HG03280 (cell line): ENCODE data around the gene RAB37.
A peak's percentile ranks its signal among the peaks of the same experiment; 100 is the strongest.

Source experiments
- ATAC-seq: cut with Tn5 transposase; IDR thresholded peaks from one replicate; pipeline ENCODE4 v1.9.1; 2021; ENCODE audit warnings: mild to moderate bottlenecking, moderate library complexity; ENCODE audit not compliant: unreplicated experiment

Gene RAB37

GRCh38 chr17:74736513-74737298, at the start of gene RAB37:
Gene RAB37 (plus strand): TSS chr17:74737256. CDS start chr17:74737273, 17 bp downstream.
- ATAC-seq, result peak; percentile 46

- ATAC-seq, result no peak
Measured at GRCh38 chr17:74687886-74688285, 49.2 kb upstream of the RAB37 start.

GRCh38 chr17:74690409-74690825, 46.6 kb upstream of the RAB37 start:
- no peak for ATAC-seq

GRCh38 chr17:74691151-74691550, 45.9 kb upstream of the RAB37 start:
- no peak for ATAC-seq

GRCh38 chr17:74694081-74694480, 43.0 kb upstream of the RAB37 start:
- no peak for ATAC-seq

- ATAC-seq, result no peak
Measured at GRCh38 chr17:74695629-74696028, 41.4 kb upstream of the RAB37 start.

- ATAC-seq, result no peak
Measured at GRCh38 chr17:74697515-74697914, 39.5 kb upstream of the RAB37 start.

GRCh38 chr17:74698069-74698468, 39.0 kb upstream of the RAB37 start:
- no peak for ATAC-seq

- no peak for ATAC-seq
Measured at GRCh38 chr17:74699236-74699635, 37.8 kb upstream of the RAB37 start.

- ATAC-seq, result no peak
Measured at GRCh38 chr17:74702116-74702871, 34.8 kb upstream of the RAB37 start.

GRCh38 chr17:74703311-74703710, 33.7 kb upstream of the RAB37 start:
- ATAC-seq, result no peak

GRCh38 chr17:74704544-74704943, 32.5 kb upstream of the RAB37 start:
- ATAC-seq, result no peak

GRCh38 chr17:74711058-74711824, 25.8 kb upstream of the RAB37 start:
- no peak for ATAC-seq

- ATAC-seq, result no peak
Measured at GRCh38 chr17:74712301-74712700, 24.8 kb upstream of the RAB37 start.

GRCh38 chr17:74712756-74713155, 24.3 kb upstream of the RAB37 start, which contains the start of gene CD300LF:
Gene CD300LF (minus strand): TSS chr17:74712923. CDS start chr17:74712866, 57 bp downstream.
- no peak for ATAC-seq

- ATAC-seq, result no peak
Measured at GRCh38 chr17:74713171-74713755, 23.8 kb upstream of the RAB37 start.

- no peak for ATAC-seq
Measured at GRCh38 chr17:74715144-74715543, 21.9 kb upstream of the RAB37 start.

- ATAC-seq, result no peak
Measured at GRCh38 chr17:74720506-74720905, 16.6 kb upstream of the RAB37 start.

- no peak for ATAC-seq
Measured at GRCh38 chr17:74722782-74723181, 14.3 kb upstream of the RAB37 start.

GRCh38 chr17:74723891-74724290, 13.2 kb upstream of the RAB37 start:
- no peak for ATAC-seq

GRCh38 chr17:74725111-74725510, 11.9 kb upstream of the RAB37 start:
- no peak for ATAC-seq
